HG03571 (cell line): Measurements from ENCODE around the gene DROSHA.
"Not testable (repeated sequence)": the region's sequence is repeated elsewhere in the genome, so short reads cannot be mapped to it uniquely, and the experiment has no call there.

Experiments used
- ATAC-seq: cut with Tn5 transposase; IDR thresholded peaks from one replicate; pipeline ENCODE4 v1.9.1; 2021; ENCODE audit not compliant: unreplicated experiment

The DROSHA gene

GRCh38 chr5:31531888-31532547 is at the start of gene DROSHA, which contains the start of gene C5orf22:
DROSHA (minus strand) TSS chr5:31532093; CDS start chr5:31529059, 3,034 bp downstream.
C5orf22 (plus strand) TSS chr5:31532301; CDS start chr5:31532393, 92 bp downstream.
- ATAC-seq, result peak; percentile 93

GRCh38 chr5:31579558-31579957 is 47.7 kb upstream of the DROSHA start:
- no peak for ATAC-seq

GRCh38 chr5:31577438-31577837 is 45.5 kb upstream of the DROSHA start:
- ATAC-seq, result no peak

- no peak for ATAC-seq
Observed at GRCh38 chr5:31574772-31575171, 42.9 kb upstream of the DROSHA start.

- peak; percentile 68 for ATAC-seq
Observed at GRCh38 chr5:31573494-31574142, 41.7 kb upstream of the DROSHA start.

- ATAC-seq, result no peak
Observed at GRCh38 chr5:31569068-31569467, 37.2 kb upstream of the DROSHA start.

GRCh38 chr5:31568302-31568835 is 36.5 kb upstream of the DROSHA start:
- no peak for ATAC-seq

- ATAC-seq, result not testable (repeated sequence)
Observed at GRCh38 chr5:31566362-31566761, 34.5 kb upstream of the DROSHA start.

GRCh38 chr5:31563216-31563615 is 31.3 kb upstream of the DROSHA start:
- no peak for ATAC-seq

- ATAC-seq, result no peak
Observed at GRCh38 chr5:31561946-31562345, 30.1 kb upstream of the DROSHA start.

- no peak for ATAC-seq
Observed at GRCh38 chr5:31559942-31560341, 28.0 kb upstream of the DROSHA start.

GRCh38 chr5:31556461-31556860 is 24.6 kb upstream of the DROSHA start:
- ATAC-seq, result no peak

- no peak for ATAC-seq
Observed at GRCh38 chr5:31554552-31554951, 22.7 kb upstream of the DROSHA start.

- ATAC-seq, result no peak
Observed at GRCh38 chr5:31553863-31554262, 22.0 kb upstream of the DROSHA start.

- no peak for ATAC-seq
Observed at GRCh38 chr5:31551878-31552277, 20.0 kb upstream of the DROSHA start.

GRCh38 chr5:31549114-31549513 is 17.2 kb upstream of the DROSHA start:
- ATAC-seq, result not testable (repeated sequence)

GRCh38 chr5:31537851-31538250 is 6.0 kb upstream of the DROSHA start:
- ATAC-seq, result no peak

- ATAC-seq, result no peak
Observed at GRCh38 chr5:31537349-31537748, 5.5 kb upstream of the DROSHA start.

- no peak for ATAC-seq
Observed at GRCh38 chr5:31536873-31537272, 5.0 kb upstream of the DROSHA start.

- no peak for ATAC-seq
Observed at GRCh38 chr5:31534527-31535046, 2.7 kb upstream of the DROSHA start.

- ATAC-seq, result peak; percentile 22
Observed at GRCh38 chr5:31531543-31531887, 378 bp downstream of the DROSHA start.
